Esophagus muscularis mucosa (tissue), 4 donors: Measurements from ENCODE around the gene ETV2. TPM values are rescaled to one million over a fixed set of nuclear protein-coding genes. Genes with fewer than 3 reads are reported as not detected.

ENCODE experiments used
- DNase-seq: peaks from one replicate; pipeline ENCODE4 v3.0.0-alpha.2; 2017; ENCODE audit errors: extremely low spot score
- H3K27ac ChIP-seq, 4 donors: fragments of 200-600 bp; sonication (generic); replicated peaks in 1 of 4; 1 replicate in 3 of 4; 2 replicates in 1 of 4; pipeline ENCODE4 v1.5.1; 2016 to 2019; ENCODE audit warnings: mild to moderate bottlenecking in 1 of 4
- H3K27me3 ChIP-seq, 4 donors: fragments of 200-600 bp; sonication (generic); one replicate each; pipeline versions ENCODE4 v1.5.1 to v1.6.0; 2016 to 2019
- H3K36me3 ChIP-seq, 4 donors: fragments of 200-600 bp; sonication (generic); one replicate each; pipeline ENCODE4 v1.5.1; 2016 to 2019
- H3K4me1 ChIP-seq, 4 donors: fragments of 200-600 bp; sonication (generic); one replicate each; pipeline ENCODE4 v1.5.1; 2016 to 2019
- H3K4me3 ChIP-seq, 4 donors: fragments of 200-600 bp; sonication (generic); 1 replicate in 2 of 4; 2 replicates in 2 of 4; pipeline ENCODE4 v1.5.1; 2016 to 2019; ENCODE audit warnings: mild to moderate bottlenecking in 4 of 4, moderate library complexity in 1 of 4
- H3K9me3 ChIP-seq, 4 donors: fragments of 200-600 bp; sonication (generic); 1 replicate in 3 of 4; 2 replicates in 1 of 4; pipeline ENCODE4 v1.5.1; 2016 to 2019
- EP300 ChIP-seq: sonication (generic); formaldehyde crosslinking; IDR thresholded peaks from one replicate; pipeline ENCODE4 v1.6.1; 2017; ENCODE audit warnings: antibody characterized with exemption
- POLR2A ChIP-seq: fragments of 450-650 bp; IDR thresholded peaks from one replicate; pipeline ENCODE4 v1.6.1; 2017; ENCODE audit warnings: antibody characterized with exemption, moderate library complexity, mild to moderate bottlenecking, low read depth
- POLR2AphosphoS5 ChIP-seq, 2 donors: sonication (generic); formaldehyde crosslinking; IDR thresholded peaks; one replicate each; pipeline ENCODE4 v1.6.1; 2017; ENCODE audit warnings: antibody characterized with exemption in 2 of 2
- WGBS: methylation state at CpG from one replicate; pipeline ENCODE4 v1.1.5; 2018; 5-methylcytosine and 5-hydroxymethylcytosine counted together
- intact Hi-C: fragments of 100-400 bp; cut with DNase I; formaldehyde crosslinking; loops from one replicate; pipeline ENCODE4 v1.15.1; 2023
- total RNA-seq, 4 donors: library from RNA; depleted of rRNA; stranded (reverse); fragments of >200 nt; gene quantifications; one replicate each; pipeline versions ENCODE4 v1.1.0 to v1.2.1, GENCODE V29; 2016
- TF ChIP-seq, protein P1 (sequence below), 3 experiments: fragments of 200-600 bp in 2 of 3; fragments of 450-650 bp in 1 of 3; sonication (generic) in 2 of 3; IDR thresholded peaks; one replicate each; pipeline ENCODE4 v1.5.1; 2017 to 2019; ENCODE audit warnings: antibody characterized with exemption in 3 of 3, mild to moderate bottlenecking in 2 of 3, moderate library complexity in 1 of 3

ETV2 gene
- total RNA-seq, 4 donors from 2014 or later: 3.4 TPM; not detected in 3

DNA sequence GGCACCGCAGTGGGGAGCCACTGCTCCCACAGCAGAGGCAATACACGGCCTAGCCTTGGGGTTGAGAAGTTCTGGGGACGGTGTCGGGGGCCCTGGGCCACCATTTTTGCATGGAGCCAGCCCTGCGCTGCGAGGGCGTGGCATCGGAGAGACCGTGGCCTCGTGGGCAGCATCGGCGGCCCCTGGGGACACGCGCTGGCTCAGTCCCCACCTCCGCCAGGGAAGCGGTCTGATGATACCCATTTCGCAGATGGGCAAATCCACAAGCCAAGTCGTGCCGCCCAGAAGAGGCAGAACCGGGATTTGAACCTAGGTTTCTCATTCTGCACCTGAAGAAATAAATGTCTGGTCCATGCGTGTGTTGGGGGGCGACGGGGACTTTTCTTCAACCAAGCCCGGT, 23.6 kb downstream of the ETV2 start:
- Histone ChIP-seq H3K4me3 (no peak overlapping the region), H3K27ac (no peak overlapping the region), H3K36me3 (peaks cover 20 to 61% (median 43%) of the 10 kb centered on the region in 4 donors), H3K27me3 (no peaks in the 10 kb centered on the region), H3K4me1 (no peaks in the 10 kb centered on the region), H3K9me3 (no peaks in the 10 kb centered on the region)
- intact Hi-C loops: no loop called here
- 100% methylated on average over 4 of the region's 24 CpGs for WGBS
- TF ChIP-seq, protein P1, sequence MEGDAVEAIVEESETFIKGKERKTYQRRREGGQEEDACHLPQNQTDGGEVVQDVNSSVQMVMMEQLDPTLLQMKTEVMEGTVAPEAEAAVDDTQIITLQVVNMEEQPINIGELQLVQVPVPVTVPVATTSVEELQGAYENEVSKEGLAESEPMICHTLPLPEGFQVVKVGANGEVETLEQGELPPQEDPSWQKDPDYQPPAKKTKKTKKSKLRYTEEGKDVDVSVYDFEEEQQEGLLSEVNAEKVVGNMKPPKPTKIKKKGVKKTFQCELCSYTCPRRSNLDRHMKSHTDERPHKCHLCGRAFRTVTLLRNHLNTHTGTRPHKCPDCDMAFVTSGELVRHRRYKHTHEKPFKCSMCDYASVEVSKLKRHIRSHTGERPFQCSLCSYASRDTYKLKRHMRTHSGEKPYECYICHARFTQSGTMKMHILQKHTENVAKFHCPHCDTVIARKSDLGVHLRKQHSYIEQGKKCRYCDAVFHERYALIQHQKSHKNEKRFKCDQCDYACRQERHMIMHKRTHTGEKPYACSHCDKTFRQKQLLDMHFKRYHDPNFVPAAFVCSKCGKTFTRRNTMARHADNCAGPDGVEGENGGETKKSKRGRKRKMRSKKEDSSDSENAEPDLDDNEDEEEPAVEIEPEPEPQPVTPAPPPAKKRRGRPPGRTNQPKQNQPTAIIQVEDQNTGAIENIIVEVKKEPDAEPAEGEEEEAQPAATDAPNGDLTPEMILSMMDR (IDR thresholded peaks at IDR 0.05): no peak
- DNase-seq: no peak

DNA sequence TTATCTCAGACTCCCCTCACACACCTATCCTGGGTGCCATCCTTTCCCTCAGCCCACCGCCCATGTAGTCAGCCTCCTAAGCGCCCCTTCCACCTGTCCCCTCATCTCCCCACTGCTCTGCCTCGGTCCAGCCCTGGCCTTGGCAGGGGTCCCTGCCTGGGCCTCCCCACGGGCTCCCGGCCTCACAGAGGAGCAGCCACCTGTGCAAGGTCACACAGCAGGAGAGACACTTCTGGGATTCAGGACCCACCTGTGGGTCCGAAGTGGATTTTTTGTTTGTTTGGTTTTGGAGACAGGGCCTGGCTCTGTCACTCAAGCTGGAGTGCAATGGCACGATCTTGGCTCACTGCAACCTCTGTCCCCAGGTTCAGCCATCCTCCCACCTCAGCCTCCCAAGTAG, 24.1 kb downstream of the ETV2 start:
- WGBS: 72% methylated on average over 7 of the region's 7 CpGs
- intact Hi-C loops: no loop called here
- no peaks in the 10 kb centered on the region for H3K9me3 ChIP-seq
- no peak for DNase-seq
- H3K36me3 ChIP-seq: peaks cover 18 to 57% (median 40%) of the 10 kb centered on the region in 4 donors
- no peak overlapping the region for H3K4me3 ChIP-seq
- no peak overlapping the region for H3K27ac ChIP-seq
- H3K4me1 ChIP-seq: no peaks in the 10 kb centered on the region
- TF ChIP-seq EP300 (no peak), POLR2AphosphoS5 (IDR thresholded peaks at IDR 0.05) (no peak), POLR2A (no peak)
- TF ChIP-seq, protein P1 (IDR thresholded peaks at IDR 0.05): no peak
- no peaks in the 10 kb centered on the region for H3K27me3 ChIP-seq

DNA sequence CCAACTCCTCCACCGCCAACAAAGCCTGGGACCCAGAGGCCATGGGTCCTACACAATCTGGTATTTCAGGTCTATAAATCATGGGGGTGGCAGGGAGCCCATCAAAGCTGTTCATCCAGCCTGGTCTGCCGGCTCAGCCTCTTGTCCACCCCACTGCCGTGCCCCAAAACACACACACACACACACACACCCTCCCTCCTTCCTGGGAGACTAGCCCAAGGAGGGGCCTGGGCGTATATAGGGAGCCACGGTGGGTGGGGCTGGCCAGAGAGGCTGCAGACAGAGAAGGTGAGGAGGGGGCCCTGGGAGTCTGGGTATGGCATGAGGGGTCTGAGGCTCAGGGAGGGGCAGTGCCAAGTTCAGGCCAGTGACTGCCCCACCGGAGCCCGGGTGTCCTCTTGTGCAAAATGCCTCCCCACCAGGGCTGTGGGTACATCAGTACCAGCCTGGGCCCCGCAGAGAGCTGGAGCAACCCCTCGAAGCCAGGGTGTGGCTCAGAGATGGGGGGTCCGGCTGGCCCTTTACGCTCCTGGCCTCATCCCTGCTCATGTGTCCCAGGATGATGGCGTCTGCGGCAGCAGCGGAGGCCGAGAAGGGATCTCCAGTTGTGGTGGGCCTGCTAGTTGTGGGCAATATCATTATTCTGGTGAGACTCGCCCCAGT, 24.8 kb downstream of the ETV2 start, which contains the start of gene UPK1A:
Gene UPK1A, plus strand, starts transcription at position 267 of the 663 bp plus-strand sequence. Its CDS starts 296 bp downstream, at position 563.
- no peaks in the 10 kb centered on the region for H3K4me1 ChIP-seq
- H3K9me3 ChIP-seq: no peaks in the 10 kb centered on the region
- 80% methylated on average over 13 of the region's 16 CpGs for WGBS
- H3K27me3 ChIP-seq: no peaks in the 10 kb centered on the region
- no peak for DNase-seq
- no peak within 1 kb of the TSS for H3K4me3 ChIP-seq
- intact Hi-C loops: no loop called here
- H3K27ac ChIP-seq: no peak within 1 kb of the TSS
- peaks cover 10 to 49% (median 35%) of the 10 kb centered on the region in 4 donors for H3K36me3 ChIP-seq
- no peak for TF ChIP-seq EP300
- no peak for TF ChIP-seq POLR2A
- TF ChIP-seq POLR2AphosphoS5 (IDR thresholded peaks at IDR 0.05): no peak
- TF ChIP-seq, protein P1 (IDR thresholded peaks at IDR 0.05): no peak

DNA sequence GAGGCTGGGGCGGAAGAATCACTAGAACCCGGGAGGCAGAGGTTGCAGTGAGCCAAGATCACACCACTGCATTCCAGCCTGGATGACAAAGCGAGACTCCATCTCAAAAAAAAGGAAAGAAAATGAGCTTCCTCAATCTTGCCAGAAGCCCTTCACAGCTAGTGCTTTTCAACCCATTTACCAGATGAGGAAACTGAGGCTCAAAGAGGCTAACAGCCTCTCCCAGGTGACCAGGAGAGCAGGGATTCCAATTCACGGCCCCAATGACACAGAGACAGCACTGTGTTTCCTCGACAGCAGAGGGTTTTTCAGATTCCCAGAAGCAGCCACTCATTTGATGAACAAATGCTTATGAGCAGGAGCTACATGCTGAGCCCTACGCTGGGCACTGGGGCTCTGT, 28.0 kb downstream of the ETV2 start:
- Histone ChIP-seq H3K27me3 (peaks cover 0 to 28% (median 8%) of the 10 kb centered on the region in 4 donors), H3K27ac (no peak overlapping the region), H3K9me3 (no peaks in the 10 kb centered on the region), H3K36me3 (peaks cover 0 to 17% (median 9%) of the 10 kb centered on the region in 4 donors), H3K4me3 (no peak overlapping the region), H3K4me1 (peaks cover 3 to 10% (median 8%) of the 10 kb centered on the region in 4 donors)
- intact Hi-C loops: no loop called here
- WGBS: 83% methylated on average over 6 of the region's 6 CpGs
- TF ChIP-seq, protein P1 (IDR thresholded peaks at IDR 0.05): no peak
- TF ChIP-seq POLR2A (no peak), EP300 (no peak), POLR2AphosphoS5 (IDR thresholded peaks at IDR 0.05) (no peak)
- DNase-seq: no peak

- intact Hi-C loops: no loop called here
Observed at GRCh38 chr19:35669974-35670373, 28.4 kb downstream of the ETV2 start.

More at GRCh38 chr19:35669974-35670373, 28.4 kb downstream of the ETV2 start:
- Histone ChIP-seq H3K4me1 (peaks cover 3 to 10% (median 8%) of the 10 kb centered on the region in 4 donors), H3K4me3 (no peak overlapping the region), H3K36me3 (peaks cover 0 to 13% (median 7%) of the 10 kb centered on the region in 4 donors), H3K9me3 (no peaks in the 10 kb centered on the region), H3K27me3 (peaks cover 0 to 32% (median 8%) of the 10 kb centered on the region in 4 donors), H3K27ac (no peak overlapping the region)
- DNase-seq: no peak
- TF ChIP-seq POLR2A (no peak), POLR2AphosphoS5 (IDR thresholded peaks at IDR 0.05) (no peak), EP300 (no peak)
- TF ChIP-seq, protein P1 (IDR thresholded peaks at IDR 0.05): no peak
- 68% methylated on average over 4 of the region's 4 CpGs for whole genome bisulfite sequencing
